IMR-90 (cell line): Measurements from ENCODE around the gene LTBP2. TPM values are rescaled to one million over a fixed set of nuclear protein-coding genes. Genes with fewer than 3 reads are reported as not detected.

ENCODE experiments used
- ATAC-seq: fragments of 200-7000 bp; cut with Tn5 transposase; 2 replicates; pipeline ENCODE4 v1.9.1; 2020; ENCODE audit warnings: low read depth, mild to moderate bottlenecking, moderate library complexity
- BruUV-seq: library from RNA; stranded (reverse); fragments of 400-500 nt; replicated peaks from 2 replicates; lab custom pipeline; 2021; lab: Mats Ljungman, UMichigan
- CTCF ChIA-PET: fragments of 300-600 bp; formaldehyde crosslinking; extraction: SDS; loops from one replicate; lab custom pipeline; 2021; ENCODE audit warnings: antibody characterized with exemption; lab: Yijun Ruan, JAX
- POLR2A ChIA-PET: fragments of 300-600 bp; sonication (Branson Sonifier 250); formaldehyde crosslinking; loops from one replicate; lab custom pipeline; 2022; ENCODE audit warnings: antibody characterized with exemption; ENCODE audit not compliant: unreplicated experiment; lab: Charles Lee
- DNase-seq: peaks from one replicate; pipeline ENCODE4 v3.0.0; 2013
- H2AFZ ChIP-seq: replicated peaks from 2 replicates; pipeline ENCODE3; 2013; ENCODE audit warnings: low read length, mild to moderate bottlenecking; ENCODE audit not compliant: poor library complexity
- H2AK5ac ChIP-seq: 2 replicates; pipeline ENCODE4 v1.6.1; 2013; ENCODE audit warnings: low read depth, low read length, inconsistent platforms
- H2AK9ac ChIP-seq: replicated peaks from 2 replicates; pipeline ENCODE3; 2013; ENCODE audit warnings: mild to moderate bottlenecking, low read depth, low read length, moderate library complexity; ENCODE audit not compliant: poor library complexity
- H2BK120ac ChIP-seq: 2 replicates; pipeline ENCODE4 v1.6.1; 2013; ENCODE audit warnings: low read depth, low read length, inconsistent platforms
- H2BK15ac ChIP-seq: 3 replicates; pipeline ENCODE4 v1.6.1; 2013; ENCODE audit warnings: low read depth, low read length, inconsistent platforms
- H2BK20ac ChIP-seq: 2 replicates; pipeline ENCODE4 v1.6.1; 2013; ENCODE audit warnings: low read depth, mild to moderate bottlenecking, inconsistent platforms, low read length, moderate library complexity
- H2BK5ac ChIP-seq: 2 replicates; pipeline ENCODE4 v1.6.1; 2013; ENCODE audit warnings: mild to moderate bottlenecking, low read depth, low read length, inconsistent platforms; ENCODE audit not compliant: poor library complexity, severe bottlenecking
- H3K14ac ChIP-seq: replicated peaks from 2 replicates; pipeline ENCODE4 v1.6.1; 2013; ENCODE audit warnings: low read depth, low read length, inconsistent platforms
- H3K18ac ChIP-seq: 2 replicates; pipeline ENCODE4 v1.6.1; 2013; ENCODE audit warnings: low read depth, low read length, control low read depth
- H3K23ac ChIP-seq: 2 replicates; pipeline ENCODE4 v1.6.1; 2013; ENCODE audit warnings: low read depth, low read length, inconsistent platforms
- H3K27ac ChIP-seq: 2 replicates; pipeline ENCODE4 v1.5.1; 2013; ENCODE audit warnings: mild to moderate bottlenecking, control low read depth, low read length; ENCODE audit not compliant: insufficient read depth
- H3K27me3 ChIP-seq: 2 replicates; pipeline ENCODE4 v1.6.1; 2013; ENCODE audit warnings: low read length; ENCODE audit not compliant: control insufficient read depth, insufficient read depth
- H3K36me3 ChIP-seq: 2 replicates; pipeline ENCODE4 v1.6.1; 2013; ENCODE audit warnings: low read length, mixed read lengths; ENCODE audit not compliant: control insufficient read depth, insufficient read depth
- H3K4ac ChIP-seq: 2 replicates; pipeline ENCODE4 v1.6.1; 2013; ENCODE audit warnings: low read depth, low read length, inconsistent platforms
- H3K4me1 ChIP-seq: 2 replicates; pipeline ENCODE4 v1.6.1; 2013; ENCODE audit warnings: low read length, mixed read lengths; ENCODE audit not compliant: control insufficient read depth, insufficient read depth
- H3K4me2 ChIP-seq: 2 replicates; pipeline ENCODE4 v1.6.1; 2013; ENCODE audit warnings: low read depth, mild to moderate bottlenecking, control low read depth, low read length, moderate library complexity
- H3K4me3 ChIP-seq: 2 replicates; pipeline ENCODE4 v1.5.1; 2013; ENCODE audit warnings: low read depth, mild to moderate bottlenecking, control low read depth, low read length, moderate library complexity; ENCODE audit not compliant: insufficient read depth
- H3K56ac ChIP-seq: 2 replicates; pipeline ENCODE4 v1.6.1; 2013; ENCODE audit warnings: low read length, inconsistent platforms; ENCODE audit not compliant: insufficient read depth; ENCODE audit errors: extremely low read depth
- H3K79me1 ChIP-seq, 2 experiments: 2 replicates each; pipeline ENCODE4 v1.6.1; 2013; ENCODE audit warnings: low read length in 2 of 2, inconsistent platforms in 1 of 2, low read depth in 1 of 2
- H3K9ac ChIP-seq: 2 replicates; pipeline ENCODE4 v1.6.1; 2013; ENCODE audit warnings: low read depth, low read length, control low read depth
- H3K9me1 ChIP-seq: 2 replicates; pipeline ENCODE4 v1.6.1; 2013; ENCODE audit warnings: low read length, inconsistent platforms; ENCODE audit not compliant: insufficient read depth
- H3K9me3 ChIP-seq: 2 replicates; pipeline ENCODE4 v1.6.1; 2013; ENCODE audit warnings: low read length; ENCODE audit not compliant: control insufficient read depth, insufficient read depth
- H4K20me1 ChIP-seq: 2 replicates; pipeline ENCODE4 v1.6.1; 2013; ENCODE audit warnings: low read length, inconsistent platforms; ENCODE audit not compliant: insufficient read depth
- H4K5ac ChIP-seq: 2 replicates; pipeline ENCODE4 v1.6.1; 2013; ENCODE audit warnings: mild to moderate bottlenecking, low read depth, low read length, control low read depth
- H4K8ac ChIP-seq, 2 experiments: 2 replicates each; pipeline ENCODE4 v1.6.1; 2013; ENCODE audit warnings: low read depth in 2 of 2, low read length in 2 of 2, control low read depth in 1 of 2, inconsistent platforms in 1 of 2
- H4K91ac ChIP-seq: 2 replicates; pipeline ENCODE4 v1.6.1; 2013; ENCODE audit warnings: low read depth, low read length, inconsistent platforms; ENCODE audit not compliant: insufficient read depth
- CEBPB ChIP-seq: IDR thresholded peaks from 2 replicates; pipeline ENCODE4 v1.6.1; 2012; ENCODE audit warnings: low read depth, low read length, improper control_type of control experiment
- RFX5 ChIP-seq: IDR thresholded peaks from 2 replicates; pipeline ENCODE4 v1.8.0; 2012; ENCODE audit warnings: low read depth, mild to moderate bottlenecking, low read length, moderate library complexity
- WGBS, 2 experiments: methylation state at CpG; one replicate each; pipeline versions ENCODE4 v1.1.5 to v1.1.7; 2013; ENCODE audit warnings: missing lambda C conversion rate in 2 of 2; ENCODE audit not compliant: insufficient read length in 1 of 2; ENCODE audit errors: extremely low coverage in 2 of 2; 5-methylcytosine and 5-hydroxymethylcytosine counted together
- dilution Hi-C: fragments of 300-500 bp; cut with HindIII; formaldehyde crosslinking; loops from one replicate; pipeline ENCODE4 v1.14.3; 2018; ENCODE audit warnings: low sequenced_read_pairs; ENCODE audit not compliant: unreplicated experiment
- in situ Hi-C: fragments of 300-500 bp; cut with MboI; formaldehyde crosslinking; loops from 3 replicates; pipeline ENCODE4 v1.14.3; 2019; ENCODE audit warnings: low sequenced_read_pairs, inconsistent platforms, mixed read lengths
- intact Hi-C: fragments of 100-400 bp; cut with micrococcal nuclease; formaldehyde crosslinking; loops from 2 replicates; pipeline ENCODE4 v1.10.0; 2022
- polyA plus RNA-seq, 3 experiments: library from polyadenylated mRNA; depleted of rRNA; stranded (reverse); fragments of >200 nt; gene quantifications; 2 replicates each; pipeline ENCODE4 v1.2.3, GENCODE V29; 2012; ENCODE audit warnings: low replicate concordance in 1 of 3
- total RNA-seq: library from RNA; depleted of rRNA; stranded (reverse); fragments of >200 nt; gene quantifications from 2 replicates; pipeline ENCODE4 v1.2.3, GENCODE V29; 2012

The LTBP2 gene
- total and polyA plus RNA-seq, 2 of the 4 experiments (the other 2 are of a cell fraction), result 23.8 to 79.3 TPM

DNA sequence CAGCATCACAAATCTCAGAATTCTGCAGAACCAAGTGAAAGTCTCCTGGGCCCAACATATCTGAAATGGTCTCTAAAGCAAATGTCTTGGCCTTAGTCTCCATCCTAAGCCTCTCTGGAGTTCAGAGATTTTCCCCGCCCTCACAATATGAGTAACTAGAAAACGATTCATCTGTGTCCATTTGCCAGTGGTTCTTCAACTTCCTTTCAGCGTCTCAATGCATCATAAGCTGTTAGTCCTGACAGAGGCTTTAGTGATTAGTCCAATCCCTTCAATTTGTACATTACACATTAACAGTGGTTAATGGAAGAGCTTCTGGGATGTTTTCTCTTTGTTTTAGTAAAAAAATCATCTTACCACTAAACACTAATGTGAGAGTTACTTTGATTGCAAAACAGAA, 136.4 kb downstream of the LTBP2 start:
- H3K9me1 ChIP-seq, result peaks cover 10% of the 10 kb centered on the region; the same call in 1 of the 2 replicates
- no peak overlapping the region for H3K23ac ChIP-seq
- H3K56ac ChIP-seq, result peak overlapping the region; percentile 32; the same call in 1 of the 2 replicates
- no peak overlapping the region for H2AK9ac ChIP-seq
- no peak overlapping the region for H3K14ac ChIP-seq
- 0 out of 2 replicates have a peak overlapping the region, but pooled peaks have one; percentile 34 for H4K5ac ChIP-seq
- WGBS, 2 experiments, result no CpG with 5 or more reads among the region's 3 CpGs
- BruUV-seq, result no TSS peak
- ChIA-PET CTCF (interaction anchor here (0.6 to 0.7 kb wide), 2 partner anchors 150 to 593 kb away, joined by 4 to 5 read pairs; no protein-coding TSS in a partner anchor), POLR2A (no interaction called here)
- no peak overlapping the region for H2AFZ ChIP-seq
- intact Hi-C loops, result loop anchor here (10.0 kb wide), 1 partner anchor 361 kb away; no protein-coding TSS in a partner anchor
- 0 out of 2 replicates have a peak overlapping the region, but pooled peaks have one; percentile 5 for H3K4ac ChIP-seq
- H3K27ac ChIP-seq, result no peak overlapping the region
- H3K9ac ChIP-seq, result no peak overlapping the region
- H3K4me2 ChIP-seq, result no peak overlapping the region
- H2BK5ac ChIP-seq, result no peak overlapping the region
- no peaks in the 10 kb centered on the region for H3K27me3 ChIP-seq
- no peak overlapping the region for H2AK5ac ChIP-seq
- peak; percentile 81 for ATAC-seq
- H3K9me3 ChIP-seq, result no peaks in the 10 kb centered on the region
- H2BK15ac ChIP-seq, result no peak overlapping the region
- TF ChIP-seq CEBPB (0 out of 2 replicates have a peak, but pooled peaks have one; percentile 30), RFX5 (no peak)
- no peak overlapping the region for H3K4me3 ChIP-seq
- in situ Hi-C loops, result no loop called here
- H4K91ac ChIP-seq, result no peak overlapping the region
- no peak overlapping the region for H2BK120ac ChIP-seq
- dilution Hi-C loops, result no loop called here
- H4K8ac ChIP-seq, result no peak overlapping the region
- peak; percentile 63 for DNase-seq
- no peak overlapping the region for H2BK20ac ChIP-seq
- peaks cover 4% of the 10 kb centered on the region for H3K36me3 ChIP-seq
- no peaks in the 10 kb centered on the region for H3K79me1 ChIP-seq
- H3K4me1 ChIP-seq, result peaks cover 7% of the 10 kb centered on the region
- H3K18ac ChIP-seq, result no peak overlapping the region
- no peaks in the 10 kb centered on the region for H4K20me1 ChIP-seq
